WTC11 (cell line): ENCODE results near the gene USP17L13.
"Not testable (repeated sequence)": the region's sequence is repeated elsewhere in the genome, so short reads cannot be mapped to it uniquely, and the experiment has no call there.

Experiments
- CTCF ChIP-seq: fragments of 200-600 bp; IDR thresholded peaks from 2 replicates; pipeline ENCODE4 v1.8.0; 2022; ENCODE audit warnings: antibody characterized with exemption
- E2F1 ChIP-seq: sonication (generic); formaldehyde crosslinking; IDR thresholded peaks from 2 replicates; pipeline ENCODE4 v1.8.0; 2022; ENCODE audit warnings: mild to moderate bottlenecking, missing genetic modification reagents
- ETV6 ChIP-seq: sonication (generic); formaldehyde crosslinking; IDR thresholded peaks from 2 replicates; pipeline ENCODE4 v1.8.1; 2022; ENCODE audit warnings: mild to moderate bottlenecking, missing genetic modification reagents
- GABPB1 ChIP-seq: sonication (generic); formaldehyde crosslinking; IDR thresholded peaks from 2 replicates; pipeline ENCODE4 v1.8.1; 2023; ENCODE audit warnings: mild to moderate bottlenecking, missing genetic modification reagents
- JUN ChIP-seq: sonication (generic); formaldehyde crosslinking; IDR thresholded peaks from 2 replicates; pipeline ENCODE4 v1.8.0; 2023; ENCODE audit warnings: mild to moderate bottlenecking, missing genetic modification reagents
- MAX ChIP-seq: sonication (generic); formaldehyde crosslinking; IDR thresholded peaks from 2 replicates; pipeline ENCODE4 v1.8.0; 2022; ENCODE audit warnings: mild to moderate bottlenecking, missing genetic modification reagents
- MYBL2 ChIP-seq: sonication (generic); formaldehyde crosslinking; IDR thresholded peaks from 2 replicates; pipeline ENCODE4 v1.8.1; 2023; ENCODE audit warnings: mild to moderate bottlenecking, moderate library complexity, missing genetic modification reagents
- NR2C2 ChIP-seq: sonication (generic); formaldehyde crosslinking; IDR thresholded peaks from 2 replicates; pipeline ENCODE4 v1.8.0; 2022; ENCODE audit warnings: mild to moderate bottlenecking, missing genetic modification reagents
- PRDM15 ChIP-seq: sonication (generic); formaldehyde crosslinking; IDR thresholded peaks from 2 replicates; pipeline ENCODE4 v1.8.0; 2022; ENCODE audit warnings: missing genetic modification reagents
- SMAD3 ChIP-seq: sonication (generic); formaldehyde crosslinking; IDR thresholded peaks from 2 replicates; pipeline ENCODE4 v1.8.0; 2022; ENCODE audit warnings: missing genetic modification reagents, mild to moderate bottlenecking, borderline replicate concordance
- TEAD4 ChIP-seq: sonication (generic); formaldehyde crosslinking; IDR thresholded peaks from 2 replicates; pipeline ENCODE4 v1.8.0; 2022; ENCODE audit warnings: mild to moderate bottlenecking, missing genetic modification reagents
- USF2 ChIP-seq: sonication (generic); formaldehyde crosslinking; IDR thresholded peaks from 2 replicates; pipeline ENCODE4 v1.8.1; 2023; ENCODE audit warnings: mild to moderate bottlenecking, missing genetic modification reagents, moderate library complexity
- ZNF232 ChIP-seq: sonication (generic); formaldehyde crosslinking; IDR thresholded peaks from 2 replicates; pipeline ENCODE4 v1.8.0; 2022; ENCODE audit warnings: mild to moderate bottlenecking, missing genetic modification reagents
- ZNF512 ChIP-seq: sonication (generic); formaldehyde crosslinking; IDR thresholded peaks from 2 replicates; pipeline ENCODE4 v1.8.1; 2022; ENCODE audit warnings: missing genetic modification reagents, borderline replicate concordance

- TF ChIP-seq CTCF; MAX; NR2C2 (CRISPR knock-in tag); ZNF512 (CRISPR knock-in tag); MYBL2 (CRISPR knock-in tag); PRDM15 (CRISPR knock-in tag); SMAD3; TEAD4 (CRISPR knock-in tag); USF2 (CRISPR knock-in tag); ETV6 (CRISPR knock-in tag); JUN (CRISPR knock-in tag); ZNF232; E2F1 (CRISPR knock-in tag); GABPB1 (CRISPR knock-in tag): not testable (repeated sequence)
Measured at GRCh38 chr4:9257824-9258223, 33.1 kb downstream of the USP17L13 start, which contains the start of gene USP17L20.
